Activated T-cell treated with anti-CD3 and anti-CD28 coated beads, Interleukin-2, amount 50 U/mL, for 48 hours (primary cell): ENCODE data around the gene NME4.
"Not testable (repeated sequence)": the region's sequence is repeated elsewhere in the genome, so short reads cannot be mapped to it uniquely, and the experiment has no call there.

ENCODE experiments used
- DNase-seq, 2 experiments: peaks; one replicate each; pipeline ENCODE4 v3.0.0-alpha.2; 2020

Gene NME4

DNA sequence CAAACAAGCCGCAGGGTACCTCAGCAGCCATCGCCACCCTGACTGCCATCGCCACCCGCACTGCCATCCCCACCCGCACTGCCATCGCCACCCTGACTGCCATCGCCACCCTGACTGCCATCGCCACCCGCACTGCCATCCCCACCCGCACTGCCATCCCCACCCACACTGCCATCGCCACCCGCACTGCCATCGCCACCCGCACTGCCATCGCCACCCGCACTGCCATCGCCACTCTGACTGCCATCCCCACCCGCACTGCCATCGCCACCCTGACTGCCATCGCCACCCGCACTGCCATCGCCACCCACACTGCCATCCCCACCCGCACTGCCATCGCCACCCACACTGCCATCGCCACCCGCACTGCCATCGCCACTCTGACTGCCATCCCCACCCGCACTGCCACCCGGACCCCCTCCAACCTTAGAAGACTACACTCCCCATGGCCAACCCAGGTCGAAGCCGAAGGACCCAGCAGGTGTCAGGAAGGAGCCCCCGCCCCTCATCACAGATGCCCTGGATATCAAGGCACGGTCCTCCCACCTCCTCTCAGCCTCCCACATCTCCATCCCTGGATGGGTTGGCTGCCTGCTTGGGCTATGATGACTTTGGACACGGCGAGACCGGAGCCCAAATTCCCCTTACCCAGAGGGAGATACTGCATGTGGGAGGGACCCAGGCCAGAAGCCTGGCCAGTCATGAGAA is 18.7 kb upstream of the NME4 start:
- DNase-seq: not testable (repeated sequence)

GRCh38 chr16:378821-379182 is 18.2 kb upstream of the NME4 start:
- DNase-seq: no peak

- no peak for DNase-seq
These were observed 17.6 kb upstream of the NME4 start for GRCh38 chr16:379183-379960.

GRCh38 chr16:379961-380761 is 16.8 kb upstream of the NME4 start:
- no peak for DNase-seq

DNA sequence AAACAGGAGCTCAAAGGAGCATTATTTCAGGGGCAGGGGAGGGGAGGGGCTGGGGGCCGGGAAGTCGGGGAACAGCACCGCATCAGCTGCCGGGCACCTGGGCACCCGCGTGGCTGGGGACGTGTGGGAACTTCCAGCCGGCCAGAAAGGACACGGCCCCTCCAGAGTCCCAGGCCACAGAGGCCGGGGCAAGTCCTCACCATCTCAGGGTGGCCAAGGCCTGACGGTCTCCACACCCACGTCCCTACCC is 16.3 kb upstream of the NME4 start:
- no peak for DNase-seq

DNA sequence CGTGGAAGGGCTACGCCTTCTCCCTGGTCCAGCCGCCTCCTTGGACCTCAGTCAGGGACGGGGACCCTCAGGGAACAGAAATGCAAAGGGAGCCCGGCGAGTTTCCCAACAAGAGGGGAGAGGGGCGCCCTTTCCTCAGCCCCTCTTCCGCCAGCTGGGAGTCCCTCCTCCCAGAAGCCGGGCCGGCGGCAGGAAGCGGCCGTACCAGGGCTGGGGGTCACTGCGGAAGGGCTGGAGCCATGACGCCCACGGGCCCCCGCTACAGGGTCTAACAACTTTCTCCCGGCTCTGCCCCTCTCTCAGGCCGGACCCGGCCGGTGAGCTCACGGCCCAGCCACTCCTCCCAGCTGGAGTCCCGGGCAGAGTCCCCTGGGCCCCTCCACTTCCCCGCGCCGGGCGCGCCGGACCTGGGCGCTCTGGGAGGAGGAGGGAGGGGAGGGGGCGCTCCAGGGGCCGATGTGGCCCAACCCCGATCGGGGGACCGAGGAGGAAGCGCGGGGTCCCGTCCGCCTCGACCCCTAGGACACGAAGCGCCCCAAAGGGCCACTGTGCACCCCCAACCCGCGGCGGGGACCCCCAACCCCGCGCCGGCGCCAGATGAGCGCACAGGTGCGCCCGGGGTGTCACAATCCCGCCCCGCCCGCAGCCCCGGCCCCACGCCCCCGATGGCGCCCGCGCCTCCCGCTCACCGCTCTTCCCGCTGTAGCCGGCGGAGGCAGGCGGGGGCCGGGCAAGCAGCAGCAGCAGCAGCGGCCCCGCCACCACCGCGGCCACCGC is 15.8 kb upstream of the NME4 start:
- peak in 1 of 2 experiments; percentile 54 for DNase-seq

GRCh38 chr16:381789-382717 is 14.9 kb upstream of the NME4 start, which contains the start of gene PGAP6:
Gene PGAP6 (minus strand): TSS chr16:381978. CDS start chr16:381821, 157 bp downstream.
- peak; percentile 67 to 77 for DNase-seq

- DNase-seq: peak; percentile 73 to 74
These were observed 13.5 kb upstream of the NME4 start for GRCh38 chr16:383326-384051.

- no peak for DNase-seq
These were observed 10.3 kb upstream of the NME4 start for GRCh38 chr16:386641-387156.

DNA sequence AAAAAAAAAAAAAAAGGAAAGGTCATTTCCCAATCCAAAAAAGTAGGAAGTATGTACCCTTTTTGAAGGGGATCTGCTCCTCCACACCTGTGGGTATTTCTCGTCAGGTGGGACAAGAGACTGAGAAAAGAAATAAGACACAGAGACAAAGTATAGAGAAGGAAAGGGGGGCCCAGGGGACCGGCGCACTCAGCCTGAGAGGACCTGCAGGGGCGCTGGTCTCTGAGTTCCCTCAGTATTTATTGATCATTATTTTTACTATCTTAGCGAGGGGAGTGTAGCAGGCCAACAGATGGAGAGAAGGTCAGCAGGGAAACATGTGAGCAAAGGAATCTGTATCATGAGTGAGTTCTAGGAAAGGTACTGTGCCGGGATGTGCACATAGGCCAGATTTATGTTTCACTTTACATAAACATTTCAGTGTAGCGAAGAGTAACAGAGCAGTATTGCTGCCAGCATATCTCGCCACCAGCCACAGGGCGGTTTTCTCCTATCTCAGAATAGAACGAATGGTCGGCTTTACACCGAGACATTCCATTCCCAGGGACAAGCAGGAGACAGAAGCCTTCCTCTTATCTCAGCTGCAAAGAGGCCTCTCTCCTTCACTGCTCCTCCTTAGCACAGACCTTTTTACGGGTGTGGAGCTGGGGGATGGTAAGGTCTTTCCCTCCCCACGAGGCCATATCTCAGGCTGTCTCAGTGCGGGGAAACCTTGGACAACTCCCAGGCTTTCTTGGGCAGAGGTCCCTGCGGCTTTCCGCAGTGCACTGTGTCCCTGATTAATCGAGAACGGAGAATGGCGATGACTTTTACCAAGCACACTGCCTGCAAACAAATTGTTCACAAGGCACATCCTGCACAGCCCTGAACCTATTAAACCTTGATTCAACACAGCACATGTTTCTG is 9.0 kb upstream of the NME4 start:
- not testable (repeated sequence) for DNase-seq

- DNase-seq: no peak
These were observed 7.6 kb upstream of the NME4 start for GRCh38 chr16:389352-389751.

DNA sequence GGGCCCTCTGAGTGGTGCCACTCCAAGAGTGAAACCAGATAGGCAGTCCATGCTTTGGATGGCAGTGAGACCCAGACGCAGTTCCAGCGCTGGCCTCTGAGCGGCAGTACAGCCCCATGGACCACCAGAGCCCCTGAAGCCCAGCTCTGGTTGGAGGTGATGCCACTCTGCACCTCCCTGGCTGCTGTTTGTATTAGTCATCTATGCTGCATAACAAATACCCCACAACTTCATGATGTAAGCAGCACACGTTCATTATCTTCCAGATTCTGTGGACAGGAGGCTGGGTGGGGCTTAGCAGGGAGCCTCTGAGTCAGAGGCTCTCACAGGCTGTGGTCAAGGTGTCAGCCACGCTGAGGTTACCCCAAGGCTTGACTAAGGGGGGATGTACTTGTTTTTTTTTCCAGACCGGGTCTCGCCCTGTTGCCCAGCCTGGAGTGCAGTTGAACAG is 5.1 kb upstream of the NME4 start:
- DNase-seq: peak; percentile 95

DNA sequence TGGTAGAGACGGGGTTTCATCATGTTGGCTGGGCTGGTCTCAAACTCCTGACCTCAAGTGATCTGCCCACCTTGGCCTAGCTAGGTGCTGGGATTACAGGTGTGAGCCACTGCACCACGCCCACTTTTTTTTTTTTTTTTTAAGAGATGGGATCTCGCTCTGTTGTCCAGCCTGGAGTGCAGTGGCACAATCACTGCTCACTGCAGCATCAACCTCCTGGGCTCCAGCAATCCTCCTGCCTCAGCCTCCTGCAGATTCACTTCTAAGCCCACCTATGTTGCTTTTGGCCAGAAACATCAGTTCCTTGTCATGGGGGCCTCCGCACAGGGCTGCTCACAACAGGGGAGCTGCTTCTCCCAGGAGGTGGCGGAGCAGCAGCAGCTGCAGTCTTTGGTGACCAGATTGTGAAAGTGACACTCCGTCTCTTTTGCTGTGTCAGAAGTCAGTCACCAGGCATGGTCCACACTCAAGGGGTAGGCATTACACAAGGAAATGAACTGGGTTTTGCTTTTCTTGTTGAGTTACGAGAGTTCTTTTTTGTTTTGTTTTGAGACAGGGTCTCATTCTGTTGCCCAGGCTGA is 4.5 kb upstream of the NME4 start:
- DNase-seq: peak; percentile 62 to 68

DNA sequence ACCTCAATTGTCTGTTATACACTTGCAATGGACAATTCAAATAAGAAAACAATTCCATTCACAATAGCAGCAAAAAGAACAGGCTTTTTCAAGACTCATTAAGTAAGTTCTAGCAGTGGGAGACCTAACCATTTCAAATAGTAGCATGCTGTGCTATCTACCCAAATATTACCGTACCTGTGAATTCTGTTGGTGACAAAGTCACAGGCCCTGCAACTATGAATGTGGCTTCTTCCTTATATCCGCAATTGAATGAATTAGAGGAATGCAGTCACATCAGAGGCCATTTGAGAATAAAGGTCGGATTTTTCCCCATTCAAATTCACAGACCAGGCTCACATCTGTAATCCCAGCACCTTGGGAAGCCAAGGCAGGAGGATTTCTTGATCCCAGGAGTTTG is 800 bp upstream of the NME4 start:
- DNase-seq: no peak

DNA sequence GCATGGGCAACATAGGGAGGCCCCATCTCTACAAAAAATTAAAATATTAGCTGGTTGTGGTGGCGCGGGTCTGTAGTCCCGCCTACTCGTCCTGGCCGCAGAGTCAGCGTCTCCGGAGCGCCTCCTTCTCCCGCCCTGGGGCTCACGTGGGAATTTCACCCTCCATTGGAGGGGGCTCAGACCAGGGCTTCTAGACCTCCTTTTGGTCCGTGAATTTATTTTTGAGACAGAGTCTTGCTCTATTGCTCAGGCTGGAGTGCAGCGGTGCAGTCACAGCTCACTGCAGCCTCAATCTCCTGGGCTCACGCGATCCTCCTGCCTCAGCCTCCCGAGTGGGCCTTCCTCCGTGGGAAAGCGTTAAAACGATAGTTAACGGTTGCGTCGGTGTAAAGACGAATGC is 394 bp upstream of the NME4 start:
- peak in 1 of 2 experiments; percentile 31 for DNase-seq

GRCh38 chr16:397736-398332 is 835 bp downstream of the NME4 start:
- peak in 1 of 2 experiments; percentile 50 for DNase-seq

DNA sequence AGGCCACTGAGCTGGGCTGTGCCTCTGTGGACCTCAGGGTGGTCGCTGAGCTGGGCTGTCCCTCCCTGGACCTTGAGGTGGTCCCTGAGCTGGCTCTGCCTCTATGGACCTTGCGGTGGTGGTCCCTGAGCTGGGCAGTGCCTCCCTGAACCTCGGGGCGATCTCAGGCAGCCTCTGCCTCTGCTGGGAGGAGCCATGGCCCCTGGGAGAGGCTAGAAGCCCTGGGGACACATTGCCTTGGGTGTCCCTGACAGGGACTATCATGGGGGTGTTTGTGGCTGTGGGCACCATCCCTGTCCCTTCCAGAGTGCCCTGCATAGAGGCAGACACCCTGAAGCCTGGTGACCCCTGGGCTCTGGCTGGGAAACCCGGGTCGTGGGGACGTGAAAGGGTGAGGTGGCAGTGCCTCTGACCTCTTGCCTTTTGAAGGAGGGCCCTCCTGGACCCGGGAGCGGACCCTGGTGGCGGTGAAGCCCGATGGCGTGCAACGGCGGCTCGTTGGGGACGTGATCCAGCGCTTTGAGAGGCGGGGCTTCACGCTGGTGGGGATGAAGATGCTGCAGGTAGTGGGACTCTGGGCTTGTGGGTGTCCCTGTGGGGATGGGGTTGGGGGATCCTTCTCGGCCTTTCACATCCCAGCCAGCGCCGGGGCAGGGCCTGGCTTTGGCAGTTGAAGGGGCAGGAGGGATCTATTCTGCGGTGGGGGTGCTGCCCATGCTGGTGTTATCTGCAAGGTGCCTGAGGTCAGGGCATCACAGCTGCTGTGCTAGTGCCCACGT is 1.8 kb downstream of the NME4 start:
- DNase-seq: no peak
